T-helper 2 cell (primary cell): ENCODE measurements around the gene PID1.

ENCODE experiments used
- DNase-seq, 5 experiments: peaks; one replicate each; pipeline versions ENCODE4 v3.0.0 to v3.0.0-alpha.2; 2012 to 2022

Gene PID1

DNA sequence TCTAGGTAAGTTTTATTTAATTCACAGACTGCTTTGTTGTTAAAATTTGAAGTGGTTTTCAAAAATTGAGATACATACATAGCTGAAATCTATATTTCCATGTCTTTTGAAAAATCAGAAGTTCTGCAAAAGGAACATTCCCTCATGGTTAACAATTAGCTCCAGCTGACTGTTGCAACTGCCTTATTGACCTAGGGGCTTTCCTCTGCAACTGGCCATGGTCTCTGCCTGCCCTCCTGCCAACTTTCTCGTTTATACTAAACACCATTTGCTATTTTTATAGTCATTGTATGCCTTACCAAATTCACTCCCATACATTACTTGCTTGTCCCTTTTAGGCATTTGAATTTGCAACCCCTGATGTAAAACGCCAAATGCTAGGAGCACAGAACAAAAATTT, 107.2 kb downstream of the PID1 start:
- no peak for DNase-seq

DNA sequence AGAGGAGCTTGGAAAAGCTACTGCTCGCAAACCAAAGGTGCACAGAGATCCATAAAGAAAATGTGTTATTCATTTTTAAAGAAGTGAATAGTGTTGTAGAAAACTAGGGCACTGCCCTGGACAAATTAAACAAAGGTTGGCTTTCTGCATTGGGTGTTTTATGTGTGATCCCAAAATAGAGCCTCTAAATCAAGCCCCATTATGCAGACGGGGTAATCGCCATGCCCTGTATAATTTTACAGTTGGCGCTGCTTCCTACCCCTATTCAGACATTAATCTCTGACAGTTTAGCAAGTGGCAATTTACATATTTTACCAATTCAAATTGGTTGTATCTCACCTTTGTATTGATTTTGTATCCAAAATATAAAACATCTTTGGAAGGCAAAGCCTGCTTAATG, 109.1 kb downstream of the PID1 start:
- DNase-seq: no peak

DNA sequence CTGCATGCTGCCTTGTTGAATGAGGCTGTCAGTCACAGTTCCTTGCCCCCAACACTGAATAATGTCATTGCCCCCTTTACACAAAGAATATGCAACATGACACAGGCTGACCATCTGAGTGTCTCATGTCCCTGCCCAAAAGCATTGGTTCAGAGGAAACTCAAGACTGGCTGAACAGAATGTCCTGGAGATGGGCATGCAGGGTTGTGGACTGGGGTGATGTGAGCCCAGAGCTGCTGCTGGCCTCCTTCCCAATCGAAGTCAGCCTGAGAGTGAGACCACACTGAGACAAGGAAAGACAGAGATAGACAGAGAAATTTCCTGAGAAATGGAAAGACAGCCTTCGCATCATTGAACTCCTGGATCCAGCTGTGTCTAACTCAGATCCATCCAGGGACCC, 110.1 kb downstream of the PID1 start:
- DNase-seq: no peak

DNA sequence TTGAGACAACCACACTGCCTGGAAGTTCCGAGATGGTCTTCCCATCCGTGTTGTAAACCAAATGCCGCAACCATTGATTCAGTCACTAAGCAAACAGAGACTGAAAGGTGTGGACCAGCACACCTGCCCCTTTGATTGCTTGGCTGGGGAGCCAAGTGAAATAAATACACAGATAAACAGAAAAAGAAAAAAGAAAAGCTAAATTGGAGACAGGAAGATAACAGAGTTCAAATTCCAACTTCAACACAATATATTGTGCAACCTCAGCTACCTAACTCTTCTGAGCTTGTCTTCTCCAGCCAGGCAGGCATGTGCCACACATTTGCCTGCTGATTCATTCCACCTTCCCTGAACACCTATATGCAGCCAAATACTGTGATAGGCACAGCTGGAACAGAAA, 110.9 kb downstream of the PID1 start:
- DNase-seq: no peak

DNA sequence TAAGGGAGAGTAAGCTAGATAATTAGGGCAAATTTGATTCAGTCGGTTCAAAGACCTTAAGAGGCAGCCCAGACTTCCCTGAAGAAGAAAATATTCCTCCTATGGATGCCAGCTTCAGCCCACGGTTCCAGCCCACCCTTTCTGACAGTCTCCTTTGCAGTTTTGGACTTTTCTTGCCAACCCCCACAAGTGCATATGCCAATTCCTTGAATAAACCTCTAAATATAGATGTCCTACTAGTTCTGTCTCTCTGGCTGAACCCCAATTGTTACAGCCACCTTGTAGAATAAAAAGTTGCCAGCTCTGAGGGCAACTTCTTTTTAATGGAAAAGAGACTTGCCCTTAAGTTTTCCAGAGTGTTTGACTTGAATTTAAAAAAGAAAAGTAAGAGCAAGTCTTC, 111.7 kb downstream of the PID1 start:
- no peak for DNase-seq

DNA sequence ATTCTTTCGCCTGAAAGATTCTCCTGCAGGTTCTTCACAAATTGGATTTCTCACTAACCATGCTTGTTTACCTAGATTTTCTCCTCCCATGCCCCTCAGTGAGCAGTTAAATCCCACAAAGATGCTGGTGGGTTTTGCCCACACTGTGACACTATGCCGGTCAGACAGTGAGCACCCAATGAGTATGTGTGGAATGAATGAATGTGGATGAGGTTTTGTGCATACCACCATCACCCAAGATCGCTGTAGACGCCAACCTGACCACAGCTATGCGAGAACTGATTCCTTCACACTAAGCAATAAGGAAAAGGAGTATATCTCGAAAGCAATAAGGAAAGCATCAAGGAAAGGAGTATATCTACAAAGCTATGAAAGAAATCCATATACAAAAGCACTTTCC, 116.7 kb downstream of the PID1 start:
- DNase-seq: no peak

DNA sequence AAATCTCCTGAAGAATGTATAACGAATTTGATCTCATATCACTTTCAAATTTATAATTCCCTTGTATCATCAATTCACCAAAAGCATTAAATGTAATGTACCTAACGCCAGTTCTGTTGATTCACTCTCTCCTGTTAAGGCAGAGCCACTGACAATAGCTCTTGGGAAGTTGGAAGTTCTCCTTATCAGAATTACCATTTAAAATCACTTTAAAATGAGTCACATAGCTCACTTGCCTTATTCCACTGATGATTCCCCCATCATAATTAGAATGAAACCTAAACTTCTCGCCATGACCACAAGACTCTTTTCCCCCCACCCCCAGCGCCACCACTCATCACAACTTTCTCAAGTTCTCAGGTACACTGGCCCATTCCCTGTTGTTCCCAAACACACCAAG, 117.1 kb downstream of the PID1 start:
- no peak for DNase-seq

DNA sequence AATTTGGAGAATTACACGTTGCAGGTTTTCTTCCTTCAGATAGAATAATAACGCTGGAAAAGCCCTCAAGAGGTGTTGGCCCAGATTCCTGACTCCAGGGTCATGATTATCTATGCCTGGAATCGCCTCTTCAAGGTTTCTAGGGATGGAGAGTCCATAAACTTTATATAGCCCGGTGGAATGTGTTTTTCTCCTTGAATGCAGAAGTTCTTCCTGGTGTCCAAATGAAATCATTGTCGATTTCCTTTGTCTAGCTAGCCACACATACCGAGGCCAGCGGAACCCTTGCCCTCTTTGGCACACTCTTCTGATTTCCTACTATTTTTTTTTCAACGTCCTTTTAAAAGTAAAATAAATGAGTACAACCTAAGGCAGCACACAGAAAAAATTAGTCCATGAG, 117.8 kb downstream of the PID1 start:
- no peak for DNase-seq

DNA sequence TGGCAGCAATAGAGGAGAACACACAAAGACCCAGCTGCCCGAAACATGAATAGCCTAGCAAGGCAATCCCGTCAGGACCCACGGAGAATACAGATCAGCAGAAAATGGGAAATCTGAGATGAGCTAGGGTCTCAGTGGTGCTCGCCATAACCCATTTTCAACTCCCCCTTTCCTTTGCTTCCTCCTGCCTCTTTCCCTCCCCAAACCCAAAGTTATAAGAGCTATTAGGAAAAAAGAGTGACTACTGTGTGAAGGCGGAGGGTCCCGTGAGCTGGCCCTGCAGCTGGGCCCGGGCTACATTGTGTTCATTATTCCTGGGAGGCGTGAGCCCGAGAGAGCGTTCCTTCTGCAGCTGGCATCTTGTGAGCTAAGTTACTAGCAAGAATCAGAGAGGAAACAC, 118.4 kb downstream of the PID1 start:
- DNase-seq: no peak

DNA sequence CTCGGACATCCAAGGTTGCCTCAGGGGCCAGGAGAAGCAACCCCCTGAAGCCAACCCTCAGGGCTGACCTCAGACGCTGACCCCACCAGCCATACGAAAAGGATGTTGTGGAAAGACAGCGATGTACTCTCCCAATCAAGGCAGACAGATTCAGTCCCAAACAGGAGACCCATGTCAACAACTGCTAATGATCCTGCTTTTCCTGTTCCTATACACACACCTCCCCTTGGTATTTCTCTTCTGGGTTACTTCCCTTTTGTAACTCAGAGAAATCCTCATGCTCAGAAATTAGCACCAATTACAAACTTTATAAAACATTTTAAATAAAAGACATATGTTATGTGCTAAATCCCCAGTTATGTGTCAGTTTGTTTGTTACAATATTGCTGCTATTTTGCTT, 120.8 kb downstream of the PID1 start:
- DNase-seq: no peak

DNA sequence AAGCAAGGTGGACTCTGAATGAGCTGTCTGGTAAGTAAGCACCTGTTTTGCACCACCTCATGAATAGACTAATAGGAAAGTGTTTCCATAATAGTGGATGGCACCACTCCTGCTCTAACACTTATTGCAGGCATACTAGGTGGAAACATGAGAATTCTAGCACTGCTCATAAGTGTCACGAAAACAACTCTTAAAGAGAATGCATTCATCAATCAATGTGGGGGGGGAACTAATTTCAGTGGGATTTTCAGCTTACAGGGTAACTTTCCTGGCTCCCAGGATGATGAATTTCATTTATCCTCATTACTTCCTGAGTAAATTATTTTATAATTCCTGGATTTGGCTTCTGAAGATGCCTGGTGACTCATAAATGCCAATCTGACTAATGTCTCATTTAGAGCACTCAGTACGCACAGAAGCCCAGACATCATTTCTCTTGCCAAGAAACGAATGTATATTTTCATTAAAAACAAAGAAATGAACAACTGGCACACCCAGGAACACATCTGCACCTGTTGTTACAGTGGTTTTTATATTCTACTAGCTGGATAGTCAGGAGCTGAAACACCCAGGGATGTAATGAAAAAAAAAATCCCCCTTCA, 129.6 kb downstream of the PID1 start:
- DNase-seq: no peak

DNA sequence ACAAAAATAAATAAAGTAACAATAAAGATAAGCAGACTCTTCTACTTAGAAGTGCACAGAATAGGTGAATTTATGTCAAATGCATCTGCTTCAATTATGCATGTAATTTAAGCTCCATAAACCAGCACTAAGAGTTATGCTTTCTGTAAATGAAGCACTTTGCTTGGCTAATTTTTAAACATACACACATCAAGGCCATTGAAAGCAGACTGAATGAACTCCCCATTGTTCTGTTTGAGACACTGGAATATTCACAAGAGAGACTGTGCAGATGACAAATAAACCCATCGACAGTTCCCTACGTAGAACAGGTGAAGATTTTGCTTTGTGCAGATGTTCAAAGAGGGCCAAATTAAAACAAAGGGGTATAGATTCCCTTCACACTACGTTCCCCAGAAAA, 133.4 kb downstream of the PID1 start:
- no peak for DNase-seq

DNA sequence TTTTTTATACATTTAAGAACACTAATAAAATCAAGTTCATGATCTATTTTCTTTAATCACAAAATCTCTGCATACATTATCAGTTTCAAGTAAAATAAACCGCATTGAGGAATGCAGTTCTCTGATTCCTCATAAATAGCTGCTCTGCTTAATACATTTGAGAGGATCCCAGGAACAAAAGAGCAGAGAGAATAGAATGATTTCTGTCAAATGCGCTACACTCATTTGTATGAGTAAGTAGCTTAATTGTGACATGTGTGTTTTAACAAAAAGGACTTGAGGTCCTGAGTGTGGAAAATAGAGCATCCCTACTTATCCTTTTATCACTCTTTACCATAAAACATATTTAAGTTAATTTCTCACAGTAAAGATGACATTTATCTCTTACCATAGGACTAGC, 134.0 kb downstream of the PID1 start:
- DNase-seq: no peak

DNA sequence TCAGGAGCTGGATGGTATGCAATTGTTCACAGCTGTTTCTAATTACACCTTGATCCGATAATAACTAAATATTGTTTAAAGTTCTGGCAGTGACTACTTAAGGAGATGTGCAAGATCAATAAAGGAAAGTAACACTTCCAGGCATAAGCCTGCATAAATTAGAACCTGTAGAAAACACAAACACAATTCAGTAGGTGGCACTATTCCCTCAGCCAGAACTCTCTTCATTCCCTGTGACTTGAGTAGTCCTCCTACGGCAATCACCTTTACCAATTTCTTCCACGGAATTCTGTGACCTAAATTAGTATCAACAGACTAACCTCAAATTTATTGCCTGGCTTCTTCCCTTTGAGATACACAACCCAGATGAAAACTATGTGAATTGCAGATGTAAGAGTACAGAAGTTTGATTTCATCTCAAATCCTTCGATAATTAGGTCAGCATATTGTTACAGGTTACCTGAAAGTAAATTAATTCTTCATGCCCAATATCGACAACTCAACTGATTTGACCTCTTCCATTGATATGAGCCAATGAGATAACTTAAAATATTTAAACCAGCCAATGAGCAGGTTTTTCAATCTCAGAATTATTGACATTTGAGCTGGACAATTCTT, 137.8 kb downstream of the PID1 start:
- DNase-seq: no peak

DNA sequence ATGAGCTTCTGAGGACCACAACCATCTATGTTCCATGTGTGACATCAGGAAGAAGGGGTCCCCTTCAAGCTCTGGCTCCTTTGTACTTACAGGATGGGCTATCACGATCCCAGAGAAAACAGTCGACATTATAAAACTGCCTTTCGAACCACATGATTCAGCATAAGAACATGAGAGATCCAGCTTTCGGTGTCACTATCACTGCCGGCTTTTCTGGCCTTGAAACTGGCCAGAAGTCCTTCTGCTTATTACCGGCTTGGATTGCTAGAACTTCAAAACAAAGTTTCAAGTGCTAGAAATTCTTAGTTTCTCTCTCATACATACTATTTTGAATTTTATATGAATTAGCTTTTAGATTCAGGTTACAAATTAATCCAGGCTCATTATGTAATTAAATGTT, 138.9 kb downstream of the PID1 start:
- no peak for DNase-seq

DNA sequence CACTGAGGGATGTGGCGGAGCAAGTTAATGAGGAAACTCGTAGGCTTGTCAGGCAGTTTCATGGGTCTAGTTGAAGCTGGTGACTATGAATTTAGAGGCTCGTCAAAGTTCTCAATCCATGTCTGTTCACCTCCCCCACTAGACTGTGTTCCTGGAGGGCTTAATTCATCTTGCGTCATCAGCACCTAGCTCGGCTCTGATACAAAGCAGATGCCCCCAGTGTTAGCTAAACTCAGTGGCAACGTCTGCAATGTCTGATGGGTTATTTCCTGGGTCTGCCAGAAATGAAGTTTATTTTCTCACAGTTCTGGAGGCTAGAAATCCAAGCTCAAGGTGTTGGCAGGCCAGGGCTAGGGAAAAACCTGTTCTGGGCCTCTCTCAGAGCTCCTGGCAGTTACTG, 140.6 kb downstream of the PID1 start:
- no peak for DNase-seq

DNA sequence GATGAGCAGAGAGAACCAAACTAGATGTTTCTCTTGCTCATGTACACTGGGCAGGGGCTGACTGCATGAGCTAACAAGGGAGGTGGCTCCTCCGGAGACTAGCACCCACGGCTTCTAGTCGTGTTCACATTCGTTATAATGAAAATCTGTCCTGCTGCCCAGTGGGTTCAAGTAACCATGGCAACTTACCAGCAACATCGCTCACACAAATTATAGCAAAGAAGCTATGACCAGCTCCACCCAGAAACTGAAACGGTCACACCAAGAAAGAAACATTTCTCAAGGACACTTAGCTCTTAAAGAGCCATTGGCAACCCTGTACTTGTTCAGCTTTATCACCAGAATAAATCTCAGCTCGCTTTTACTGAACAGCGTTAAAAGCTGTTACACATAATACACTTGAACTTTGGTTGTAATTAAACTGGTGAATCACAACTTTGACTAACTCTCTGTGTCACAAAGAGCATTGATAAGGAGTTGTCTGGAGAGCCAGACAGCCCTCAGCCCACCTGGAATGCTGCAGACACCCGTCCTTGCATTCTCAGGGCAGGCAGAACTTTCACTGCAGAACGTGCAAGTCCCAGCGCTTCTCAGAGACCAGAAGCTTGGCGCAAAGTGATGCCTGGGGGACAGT, 141.2 kb downstream of the PID1 start:
- no peak for DNase-seq

DNA sequence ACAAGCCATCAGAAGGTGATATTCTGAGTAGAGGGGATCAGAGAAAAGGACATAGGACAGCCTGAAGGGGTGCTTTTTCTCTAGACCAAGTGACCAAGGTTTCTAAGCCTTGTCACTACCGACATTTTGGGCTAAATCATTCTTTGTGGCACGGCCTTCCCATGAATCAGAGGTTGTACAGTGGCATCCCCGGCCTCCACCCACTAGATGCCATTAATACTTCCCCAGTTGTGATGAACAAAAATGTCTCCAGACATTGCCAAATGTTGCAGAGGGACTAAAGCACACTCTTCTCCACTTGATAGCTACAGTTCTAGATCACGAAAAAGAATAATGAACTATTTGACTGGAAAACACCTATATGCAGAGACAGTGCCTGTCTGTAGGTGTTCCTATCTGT, 143.6 kb downstream of the PID1 start:
- no peak for DNase-seq

DNA sequence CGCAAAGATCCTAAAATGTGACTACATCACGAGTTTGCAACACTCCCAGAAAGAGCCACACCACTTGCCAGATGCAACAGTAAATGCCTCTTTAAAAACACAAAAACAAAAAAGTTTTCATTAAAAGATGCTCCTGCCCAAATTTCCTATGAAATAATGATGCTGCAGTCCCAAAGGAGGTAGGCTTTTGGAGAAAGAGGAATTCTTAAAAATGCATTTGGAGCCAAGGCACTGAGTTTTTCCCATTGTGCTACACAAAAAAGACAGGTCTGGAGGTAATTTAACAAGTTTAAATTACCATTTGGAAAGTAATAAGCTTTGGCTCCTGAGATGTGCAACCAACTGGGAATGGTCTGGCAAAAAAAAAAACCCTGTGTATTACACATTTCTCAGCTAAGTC, 145.0 kb downstream of the PID1 start:
- DNase-seq: no peak

DNA sequence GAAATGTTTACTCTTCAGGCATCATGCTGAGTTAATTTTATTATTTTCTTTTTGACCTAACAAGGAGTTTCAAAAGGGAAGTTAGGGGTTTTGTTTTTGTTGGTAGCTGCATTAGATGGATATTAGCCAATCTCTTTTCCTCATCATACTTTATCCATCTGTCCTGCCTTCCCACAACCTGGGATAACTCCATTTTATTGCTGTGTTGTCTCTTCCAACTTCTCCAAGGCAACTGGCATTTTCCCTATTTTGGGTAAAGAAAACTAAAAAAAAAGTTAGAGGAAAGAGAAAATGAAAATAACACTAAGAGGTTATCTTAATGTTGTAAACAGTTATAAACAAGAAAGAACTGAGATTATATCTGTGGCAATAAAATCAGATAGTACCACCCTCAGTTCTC, 147.0 kb downstream of the PID1 start:
- no peak for DNase-seq

DNA sequence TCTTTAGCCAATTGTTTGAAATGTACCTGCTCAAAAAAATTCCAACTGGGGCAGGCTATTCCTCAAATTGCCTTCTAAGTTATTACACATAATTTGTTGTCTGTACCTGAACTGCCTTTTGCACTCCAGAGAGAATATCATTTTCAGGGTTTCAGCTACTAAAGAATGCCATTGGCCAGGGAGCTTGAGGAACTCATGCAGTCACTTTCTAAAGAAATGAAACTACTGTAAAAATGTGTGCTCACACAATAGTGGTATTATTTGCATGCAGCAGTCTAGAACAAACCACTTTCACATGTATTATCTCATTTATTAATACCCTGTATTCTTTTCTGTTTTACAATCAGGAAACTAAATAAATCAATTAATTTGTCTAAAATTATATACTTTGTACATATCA, 152.2 kb downstream of the PID1 start:
- DNase-seq: no peak

DNA sequence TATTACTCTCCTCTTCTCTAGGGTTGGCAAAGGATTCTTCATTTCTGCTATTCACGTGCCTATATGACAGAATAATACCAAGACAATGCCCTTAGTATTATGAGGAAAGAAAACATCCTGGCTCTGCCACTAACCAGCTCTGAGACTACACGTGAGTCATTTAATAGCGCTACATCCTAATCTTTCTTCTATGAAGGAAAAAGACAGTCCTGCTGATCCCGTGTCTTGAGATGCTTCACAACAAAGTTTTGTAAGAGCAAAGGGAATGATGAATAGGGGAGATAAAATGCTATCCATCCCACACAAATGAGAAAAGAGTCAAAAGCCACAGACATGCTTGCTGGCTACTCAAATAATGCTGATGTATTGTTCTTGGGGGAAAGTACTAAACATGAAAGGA, 152.8 kb downstream of the PID1 start:
- DNase-seq: no peak

DNA sequence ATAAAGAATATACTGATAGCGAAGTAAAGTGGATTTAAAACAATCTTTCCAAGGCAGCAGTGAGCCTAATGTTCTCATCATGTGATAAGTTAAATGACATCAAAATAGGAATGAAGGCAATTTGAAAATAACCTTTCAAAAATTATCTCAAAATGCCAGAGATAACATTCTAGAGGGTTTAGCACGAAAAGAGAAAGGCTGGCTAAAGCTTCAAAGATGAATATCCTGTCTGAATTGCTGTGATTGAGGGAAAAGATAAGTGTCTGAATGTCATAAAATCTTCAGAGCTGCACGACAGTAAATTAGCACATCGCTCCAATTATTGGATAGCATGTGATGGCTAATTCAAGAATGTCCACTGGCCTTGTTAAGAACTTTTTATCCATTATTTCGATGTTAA, 159.3 kb downstream of the PID1 start:
- DNase-seq: no peak

DNA sequence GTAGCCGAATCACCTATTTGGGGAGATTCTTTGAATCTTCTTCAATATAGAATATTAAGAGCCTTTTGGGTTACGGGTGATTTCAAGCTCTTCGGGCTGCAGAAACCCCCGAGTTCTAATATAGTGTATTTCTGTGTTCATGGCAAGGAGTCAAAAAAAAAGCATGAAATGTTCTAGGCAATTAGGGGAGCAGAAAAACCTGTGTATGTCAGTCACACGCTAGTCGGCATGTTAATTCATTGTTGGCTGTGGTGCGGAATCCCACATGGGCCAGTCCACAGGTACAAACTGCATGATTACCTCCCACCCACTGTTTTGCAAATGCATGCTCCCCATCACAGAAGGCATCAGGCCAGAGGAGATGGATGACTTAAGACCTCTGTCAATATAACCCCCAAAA, 161.9 kb downstream of the PID1 start:
- DNase-seq: no peak

DNA sequence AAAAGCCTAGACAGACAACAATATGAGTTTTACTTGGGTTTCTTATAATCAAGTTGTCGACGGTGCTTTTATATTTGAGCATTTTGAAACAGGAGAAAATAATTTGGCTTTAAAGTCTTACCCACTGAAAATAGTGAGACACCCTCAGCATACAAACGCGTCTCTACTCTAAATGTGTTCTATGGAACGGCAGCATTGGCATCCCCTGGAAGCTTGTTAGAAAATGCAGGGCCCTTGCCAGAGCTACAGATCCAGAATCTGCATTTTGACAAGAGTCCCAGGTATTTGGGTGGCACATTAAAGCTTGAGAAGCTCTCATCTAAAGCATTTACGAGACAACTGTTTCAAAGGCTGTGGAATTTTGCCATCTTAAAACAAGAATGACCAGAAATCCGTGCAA, 163.5 kb downstream of the PID1 start:
- no peak for DNase-seq
